SK-N-SH treated with all-trans-retinoic acid at 6 μM for 48 hours (cell line): ENCODE results near the gene PANX1.

ENCODE experiments used
- ARNTL ChIP-seq: fragments of 450-650 bp; formaldehyde crosslinking; IDR thresholded peaks from 2 replicates; pipeline ENCODE4 v1.5.0; 2020; ENCODE audit warnings: low read depth, mild to moderate bottlenecking, moderate library complexity, borderline replicate concordance
- CSDC2 ChIP-seq: fragments of 250-450 bp; sonication (Bioruptor Pico); IDR thresholded peaks from 2 replicates; pipeline ENCODE4 v1.5.0; 2020; ENCODE audit warnings: mild to moderate bottlenecking, moderate library complexity
- POU6F1 ChIP-seq: fragments of 250-450 bp; sonication (Bioruptor Pico); IDR thresholded peaks from 2 replicates; pipeline ENCODE4 v1.8.0; 2021; ENCODE audit warnings: low read depth, mild to moderate bottlenecking, moderate library complexity, borderline replicate concordance
- SNAI2 ChIP-seq: fragments of 250-450 bp; sonication (Bioruptor Pico); IDR thresholded peaks from 2 replicates; pipeline ENCODE4 v1.5.0; 2020; ENCODE audit warnings: mild to moderate bottlenecking, moderate library complexity
- ZC3H10 ChIP-seq: fragments of 250-450 bp; sonication (Bioruptor Pico); IDR thresholded peaks from 2 replicates; pipeline ENCODE4 v1.5.1; 2021; ENCODE audit warnings: mild to moderate bottlenecking, moderate library complexity
- ZNF565 ChIP-seq: fragments of 450-650 bp; formaldehyde crosslinking; conservative IDR thresholded peaks from 2 replicates; pipeline ENCODE4 v1.5.0; 2020; ENCODE audit warnings: low read depth, mild to moderate bottlenecking, moderate library complexity

- no peak for TF ChIP-seq ZNF565 (CRISPR knock-in tag)
- no peak for TF ChIP-seq CSDC2 (CRISPR knock-in tag)
- no peak for TF ChIP-seq POU6F1
- no peak for TF ChIP-seq ZC3H10 (CRISPR knock-in tag)
- no peak for TF ChIP-seq ARNTL (CRISPR knock-in tag)
- no peak for TF ChIP-seq SNAI2 (CRISPR knock-in tag)
Measured at GRCh38 chr11:94184362-94184761, 55.7 kb downstream of the PANX1 start.
